ENCODE measurements around the gene RPGRIP1.
"Not testable (repeated sequence)": the region's sequence is repeated elsewhere in the genome, so short reads cannot be mapped to it uniquely, and the experiment has no call there.

RPGRIP1 gene

GRCh38 chr14:21267886-21268616 lies 11.8 kb upstream of the RPGRIP1 start:
- Histone ChIP-seq H2AFZ (ENCODE audit: low read length) (no peak overlapping the region), H3K27ac (ENCODE audit: low read length) (peak overlapping the region; percentile 81), H3K79me2 (ENCODE audit: low read length) (peaks cover 62% of the 10 kb centered on the region), H3K36me3 (replicated peaks; ENCODE audit: insufficient read depth, low read length) (no peaks in the 10 kb centered on the region), H3K9me3 (replicated peaks; ENCODE audit: insufficient read depth, low read length) (no peaks in the 10 kb centered on the region), H3K9ac (ENCODE audit: low read length) (peak overlapping the region; percentile 97), H3K4me3 (ENCODE audit: low read length) (peak overlapping the region; percentile 86), H3K4me2 (ENCODE audit: low read depth, low read length) (peak overlapping the region; percentile 68), H3K9me2 (replicated peaks; ENCODE audit: insufficient read depth, low read length) (no peaks in the 10 kb centered on the region), H3K4me1 (ENCODE audit: low read length) (peaks cover 24% of the 10 kb centered on the region), H4K20me1 (ENCODE audit: insufficient read depth, low read length) (peaks cover 39% of the 10 kb centered on the region), H3F3A (ENCODE audit: insufficient read depth, low read length) (peaks cover 56% of the 10 kb centered on the region), H3K27me3 (replicated peaks; ENCODE audit: insufficient read depth, low read length) (no peaks in the 10 kb centered on the region)
- TF ChIP-seq CTCF (IDR thresholded peaks at IDR 0.05; ENCODE audit: low read length) = no peak
- no peak for TF ChIP-seq EZH2phosphoT487 (IDR thresholded peaks at IDR 0.05; ENCODE audit: low read length)
- TF ChIP-seq EZH2 (optimal IDR thresholded peaks at IDR 0.05; ENCODE audit: low read depth, low read length) = no peak
- DNase-seq = no peak

GRCh38 chr14:21268617-21269251 lies 11.1 kb upstream of the RPGRIP1 start:
- no peaks in the 10 kb centered on the region for H3K9me2 ChIP-seq (replicated peaks; ENCODE audit: insufficient read depth, low read length)
- H3K9ac ChIP-seq (ENCODE audit: low read length) = peak overlapping the region; percentile 97
- H3K27me3 ChIP-seq (replicated peaks; ENCODE audit: insufficient read depth, low read length) = no peaks in the 10 kb centered on the region
- peaks cover 55% of the 10 kb centered on the region for H3K79me2 ChIP-seq (ENCODE audit: low read length)
- no peaks in the 10 kb centered on the region for H3K36me3 ChIP-seq (replicated peaks; ENCODE audit: insufficient read depth, low read length)
- peaks cover 33% of the 10 kb centered on the region for H4K20me1 ChIP-seq (ENCODE audit: insufficient read depth, low read length)
- no peaks in the 10 kb centered on the region for H3K9me3 ChIP-seq (replicated peaks; ENCODE audit: insufficient read depth, low read length)
- TF ChIP-seq EZH2 (optimal IDR thresholded peaks at IDR 0.05; ENCODE audit: low read depth, low read length) (no peak), CTCF (IDR thresholded peaks at IDR 0.05; ENCODE audit: low read length) (no peak), EZH2phosphoT487 (IDR thresholded peaks at IDR 0.05; ENCODE audit: low read length) (no peak)
- no peak overlapping the region for H2AFZ ChIP-seq (ENCODE audit: low read length)
- peak overlapping the region; percentile 68 for H3K4me2 ChIP-seq (ENCODE audit: low read depth, low read length)
- H3K4me3 ChIP-seq (ENCODE audit: low read length) = peak overlapping the region; percentile 86
- peaks cover 20% of the 10 kb centered on the region for H3K4me1 ChIP-seq (ENCODE audit: low read length)
- H3F3A ChIP-seq (ENCODE audit: insufficient read depth, low read length) = peaks cover 52% of the 10 kb centered on the region
- DNase-seq = peak; percentile 26
- peak overlapping the region; percentile 81 for H3K27ac ChIP-seq (ENCODE audit: low read length)

GRCh38 chr14:21269252-21270046 lies 10.4 kb upstream of the RPGRIP1 start, which contains the start of gene HNRNPC:
HNRNPC (minus strand) TSS chr14:21269442; CDS start chr14:21234193, 35,249 bp downstream.
- H3K9me3 ChIP-seq (replicated peaks; ENCODE audit: insufficient read depth, low read length) = no peaks in the 10 kb centered on the region
- peak within 1 kb of the TSS; percentile 96 for H2AFZ ChIP-seq (ENCODE audit: low read length)
- no peaks in the 10 kb centered on the region for H3K9me2 ChIP-seq (replicated peaks; ENCODE audit: insufficient read depth, low read length)
- TF ChIP-seq EZH2 (optimal IDR thresholded peaks at IDR 0.05; ENCODE audit: low read depth, low read length) = no peak
- no peak for TF ChIP-seq CTCF (IDR thresholded peaks at IDR 0.05; ENCODE audit: low read length)
- TF ChIP-seq EZH2phosphoT487 (IDR thresholded peaks at IDR 0.05; ENCODE audit: low read length) = no peak
- peak within 1 kb of the TSS; percentile 81 for H3K27ac ChIP-seq (ENCODE audit: low read length)
- H3K36me3 ChIP-seq (replicated peaks; ENCODE audit: insufficient read depth, low read length) = no peaks in the 10 kb centered on the region
- H3K4me1 ChIP-seq (ENCODE audit: low read length) = peaks cover 15% of the 10 kb centered on the region
- H4K20me1 ChIP-seq (ENCODE audit: insufficient read depth, low read length) = peaks cover 27% of the 10 kb centered on the region
- peak within 1 kb of the TSS; percentile 97 for H3K9ac ChIP-seq (ENCODE audit: low read length)
- H3K4me3 ChIP-seq (ENCODE audit: low read length) = peak within 1 kb of the TSS; percentile 86
- peaks cover 48% of the 10 kb centered on the region for H3K79me2 ChIP-seq (ENCODE audit: low read length)
- H3K4me2 ChIP-seq (ENCODE audit: low read depth, low read length) = peak within 1 kb of the TSS; percentile 68
- peak; percentile 97 for DNase-seq
- H3K27me3 ChIP-seq (replicated peaks; ENCODE audit: insufficient read depth, low read length) = no peaks in the 10 kb centered on the region
- H3F3A ChIP-seq (ENCODE audit: insufficient read depth, low read length) = peaks cover 45% of the 10 kb centered on the region

GRCh38 chr14:21272661-21273060 lies 7.2 kb upstream of the RPGRIP1 start:
- not testable (repeated sequence) for H3K36me3 ChIP-seq (replicated peaks; ENCODE audit: insufficient read depth, low read length); H2AFZ ChIP-seq (ENCODE audit: low read length)
- H3F3A ChIP-seq (ENCODE audit: insufficient read depth, low read length) = peaks cover 16% of the 10 kb centered on the region

More at GRCh38 chr14:21272661-21273060, 7.2 kb upstream of the RPGRIP1 start:
- H4K20me1 ChIP-seq (ENCODE audit: insufficient read depth, low read length); H3K9ac ChIP-seq (ENCODE audit: low read length); H3K9me2 ChIP-seq (replicated peaks; ENCODE audit: insufficient read depth, low read length); H3K4me3 ChIP-seq (ENCODE audit: low read length); H3K27ac ChIP-seq (ENCODE audit: low read length); H3K4me2 ChIP-seq (ENCODE audit: low read depth, low read length); H3K27me3 ChIP-seq (replicated peaks; ENCODE audit: insufficient read depth, low read length); H3K4me1 ChIP-seq (ENCODE audit: low read length); DNase-seq; H3K9me3 ChIP-seq (replicated peaks; ENCODE audit: insufficient read depth, low read length): not testable (repeated sequence)
- H3K79me2 ChIP-seq (ENCODE audit: low read length) = peaks cover 16% of the 10 kb centered on the region

All from MM.1S (cell line).